Measurements from ENCODE around the gene RBBP8NL. TPM values are rescaled to one million over a fixed set of nuclear protein-coding genes. Genes with fewer than 3 reads are reported as not detected.

RBBP8NL gene
- total and polyA plus RNA-seq, 11 donors: not detected

- ATAC-seq (no peak), DNase-seq (no peak)
- H3K4me1 ChIP-seq: peaks cover 0 to 1% (median 0%) of the 10 kb centered on the region in 12 donors
- TF ChIP-seq CTCF (IDR thresholded peaks at IDR 0.05) (no peak), POLR2A (IDR thresholded peaks at IDR 0.05) (no peak)
- H3K27ac ChIP-seq: no peak overlapping the region
- WGBS, 4 donors: 62 to 70% (median 69%) methylated on average over 30 of the region's 30 CpGs
- intact Hi-C loops (cut with DNase I): loop anchor here in 1 of 10 donors (5.0 kb wide), 1 partner anchor 48 kb away; the partner anchor contains the start of gene CABLES2
- peaks cover 0 to 28% (median 6%) of the 10 kb centered on the region in 9 donors for H3K27me3 ChIP-seq
- no peaks in the 10 kb centered on the region for H3K36me3 ChIP-seq
- no peaks in the 10 kb centered on the region for H3K9me3 ChIP-seq
- no peak overlapping the region for H3K4me3 ChIP-seq
Observed at GRCh38 chr20:62454904-62455636, 27.7 kb upstream of the RBBP8NL start.

GRCh38 chr20:62453186-62453808 lies 26.0 kb upstream of the RBBP8NL start:
- peaks cover 0 to 3% (median 0%) of the 10 kb centered on the region in 12 donors for H3K4me1 ChIP-seq
- intact Hi-C loops (cut with DNase I): no loop called here
- no peak overlapping the region for H3K27ac ChIP-seq
- TF ChIP-seq POLR2A (IDR thresholded peaks at IDR 0.05): no peak
- TF ChIP-seq CTCF (IDR thresholded peaks at IDR 0.05): no peak
- 84 to 86% (median 85%) methylated on average over 11 to 17 of the region's 17 CpGs for WGBS, 4 donors
- H3K9me3 ChIP-seq: no peaks in the 10 kb centered on the region
- H3K36me3 ChIP-seq: no peaks in the 10 kb centered on the region
- no peak overlapping the region for H3K4me3 ChIP-seq
- peaks cover 0 to 26% (median 3%) of the 10 kb centered on the region in 9 donors for H3K27me3 ChIP-seq
- ATAC-seq: no peak
- no peak for DNase-seq

- ATAC-seq: no peak
- no peak overlapping the region for H3K27ac ChIP-seq
Observed at GRCh38 chr20:62452475-62453095, 25.2 kb upstream of the RBBP8NL start.

More at GRCh38 chr20:62452475-62453095, 25.2 kb upstream of the RBBP8NL start:
- H3K9me3 ChIP-seq: no peaks in the 10 kb centered on the region
- DNase-seq: no peak
- TF ChIP-seq POLR2A (IDR thresholded peaks at IDR 0.05) (no peak), CTCF (IDR thresholded peaks at IDR 0.05) (no peak)
- H3K27me3 ChIP-seq: peaks cover 0 to 33% (median 3%) of the 10 kb centered on the region in 9 donors
- WGBS, 4 donors: 60 to 78% (median 73%) methylated on average over 16 to 18 of the region's 18 CpGs
- H3K4me3 ChIP-seq: no peak overlapping the region
- intact Hi-C loops (cut with DNase I): no loop called here
- H3K36me3 ChIP-seq: no peaks in the 10 kb centered on the region
- H3K4me1 ChIP-seq: peaks cover 0 to 3% (median 0%) of the 10 kb centered on the region in 12 donors
